Stimulated activated CD4-positive, alpha-beta T cell treated with anti-CD3 and anti-CD28 coated beads, Interleukin-15, amount 100 ng/mL, for 48 hours (primary cell): ENCODE data around the gene BNC2.
"Not testable (repeated sequence)": the region's sequence is repeated elsewhere in the genome, so short reads cannot be mapped to it uniquely, and the experiment has no call there.

Source experiments
- DNase-seq, 2 donors: peaks; one replicate each; pipeline ENCODE4 v3.0.0-alpha.2; 2020; ENCODE audit warnings: low read depth in 2 of 2

Gene BNC2, protein sequence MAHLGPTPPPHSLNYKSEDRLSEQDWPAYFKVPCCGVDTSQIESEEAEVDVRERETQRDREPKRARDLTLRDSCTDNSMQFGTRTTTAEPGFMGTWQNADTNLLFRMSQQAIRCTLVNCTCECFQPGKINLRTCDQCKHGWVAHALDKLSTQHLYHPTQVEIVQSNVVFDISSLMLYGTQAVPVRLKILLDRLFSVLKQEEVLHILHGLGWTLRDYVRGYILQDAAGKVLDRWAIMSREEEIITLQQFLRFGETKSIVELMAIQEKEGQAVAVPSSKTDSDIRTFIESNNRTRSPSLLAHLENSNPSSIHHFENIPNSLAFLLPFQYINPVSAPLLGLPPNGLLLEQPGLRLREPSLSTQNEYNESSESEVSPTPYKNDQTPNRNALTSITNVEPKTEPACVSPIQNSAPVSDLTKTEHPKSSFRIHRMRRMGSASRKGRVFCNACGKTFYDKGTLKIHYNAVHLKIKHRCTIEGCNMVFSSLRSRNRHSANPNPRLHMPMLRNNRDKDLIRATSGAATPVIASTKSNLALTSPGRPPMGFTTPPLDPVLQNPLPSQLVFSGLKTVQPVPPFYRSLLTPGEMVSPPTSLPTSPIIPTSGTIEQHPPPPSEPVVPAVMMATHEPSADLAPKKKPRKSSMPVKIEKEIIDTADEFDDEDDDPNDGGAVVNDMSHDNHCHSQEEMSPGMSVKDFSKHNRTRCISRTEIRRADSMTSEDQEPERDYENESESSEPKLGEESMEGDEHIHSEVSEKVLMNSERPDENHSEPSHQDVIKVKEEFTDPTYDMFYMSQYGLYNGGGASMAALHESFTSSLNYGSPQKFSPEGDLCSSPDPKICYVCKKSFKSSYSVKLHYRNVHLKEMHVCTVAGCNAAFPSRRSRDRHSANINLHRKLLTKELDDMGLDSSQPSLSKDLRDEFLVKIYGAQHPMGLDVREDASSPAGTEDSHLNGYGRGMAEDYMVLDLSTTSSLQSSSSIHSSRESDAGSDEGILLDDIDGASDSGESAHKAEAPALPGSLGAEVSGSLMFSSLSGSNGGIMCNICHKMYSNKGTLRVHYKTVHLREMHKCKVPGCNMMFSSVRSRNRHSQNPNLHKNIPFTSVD

DNA sequence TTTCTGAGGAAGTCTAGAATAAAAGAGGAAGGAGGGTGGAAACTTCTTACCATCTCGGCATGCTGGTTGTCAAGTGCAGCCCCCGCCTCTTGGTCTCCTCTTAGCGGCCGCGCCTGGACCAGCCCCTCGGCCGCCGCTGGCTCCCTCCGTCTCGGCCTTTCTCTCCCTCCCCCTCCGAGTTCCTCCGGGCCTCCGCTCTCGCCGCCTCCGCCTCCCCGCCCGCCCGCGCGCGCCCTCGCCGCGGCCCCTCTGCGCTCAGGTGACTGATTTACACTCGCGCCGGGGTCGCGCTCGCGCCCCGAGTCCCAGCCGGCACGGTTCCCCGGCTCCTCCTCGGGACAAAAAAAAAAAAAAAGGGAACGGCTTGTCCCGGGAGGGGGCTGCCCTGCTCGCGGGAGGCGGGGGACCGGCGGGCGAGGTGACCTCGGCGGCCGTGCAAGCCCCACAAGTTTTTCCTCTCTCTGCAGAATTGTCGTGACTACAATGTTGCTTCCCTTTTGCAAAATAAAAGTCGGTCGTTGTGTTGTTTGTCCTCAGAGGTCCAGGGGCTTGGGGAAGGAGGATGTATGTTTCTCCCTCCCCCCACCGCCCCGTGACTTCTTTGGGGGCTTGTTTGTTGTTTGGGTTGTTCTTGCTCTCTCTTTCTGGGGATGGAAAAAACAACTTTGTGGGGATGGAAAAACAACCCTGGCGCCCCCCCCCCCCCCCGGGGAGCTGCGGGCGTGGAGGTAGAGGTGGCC lies at the start of gene BNC2:
BNC2 (minus strand) TSS at position 75 of the 740 bp plus-strand sequence; CDS start at position 53, 22 bp downstream.
- DNase-seq: no peak

DNA sequence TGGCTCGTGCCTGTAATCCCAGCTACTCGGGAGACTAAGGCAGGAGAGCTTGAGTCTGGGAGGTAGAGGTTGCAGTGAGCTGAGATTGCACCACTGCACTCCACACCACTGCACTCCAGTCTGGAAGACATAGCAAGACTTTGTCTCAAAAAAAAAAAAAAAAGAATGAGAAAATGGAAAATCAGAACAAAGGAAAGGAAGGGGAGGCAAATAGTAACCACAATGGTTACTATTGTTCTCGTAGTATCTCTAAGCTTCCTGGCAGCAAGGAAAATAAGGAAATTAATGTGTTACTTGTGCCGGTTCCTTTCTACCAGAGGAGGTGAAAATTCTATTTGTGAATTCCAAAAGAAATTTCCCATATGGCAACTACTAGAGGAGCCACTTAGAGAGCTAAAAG lies 48.5 kb upstream of the BNC2 start:
- DNase-seq: no peak

DNA sequence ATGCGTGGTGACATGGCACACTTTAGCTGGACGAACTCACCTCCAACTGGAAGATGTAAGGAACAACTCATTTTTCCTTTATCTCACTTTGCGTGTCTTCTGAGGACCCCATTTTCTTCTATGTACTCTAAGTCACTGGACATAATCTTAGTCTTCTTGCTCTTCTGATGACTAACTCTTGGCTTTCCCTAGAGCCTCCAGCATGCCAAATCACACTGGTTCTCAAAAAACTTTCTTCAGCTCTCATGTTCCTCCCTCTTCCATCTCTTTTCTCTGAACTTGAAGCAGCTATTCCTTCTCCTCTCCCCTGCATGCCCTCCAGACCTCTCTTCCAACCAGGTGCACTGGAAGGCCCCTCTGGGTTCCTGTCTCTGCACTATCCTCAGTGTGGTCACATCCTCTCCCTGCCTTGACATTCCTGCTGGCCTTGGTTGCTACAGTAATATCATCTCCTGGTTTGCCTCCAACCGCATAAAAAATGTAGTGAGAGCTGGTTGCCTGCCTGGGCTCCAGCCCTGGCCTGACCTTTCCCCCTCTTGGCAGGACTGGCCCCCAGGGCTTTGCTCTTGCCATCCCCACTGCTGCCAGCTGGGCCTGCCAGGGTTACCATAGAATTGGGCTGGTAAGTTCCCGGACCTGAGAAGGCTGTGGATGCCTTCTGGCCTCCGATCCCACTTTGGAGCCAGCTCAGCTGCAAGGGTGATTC lies 44.8 kb upstream of the BNC2 start:
- no peak for DNase-seq

DNA sequence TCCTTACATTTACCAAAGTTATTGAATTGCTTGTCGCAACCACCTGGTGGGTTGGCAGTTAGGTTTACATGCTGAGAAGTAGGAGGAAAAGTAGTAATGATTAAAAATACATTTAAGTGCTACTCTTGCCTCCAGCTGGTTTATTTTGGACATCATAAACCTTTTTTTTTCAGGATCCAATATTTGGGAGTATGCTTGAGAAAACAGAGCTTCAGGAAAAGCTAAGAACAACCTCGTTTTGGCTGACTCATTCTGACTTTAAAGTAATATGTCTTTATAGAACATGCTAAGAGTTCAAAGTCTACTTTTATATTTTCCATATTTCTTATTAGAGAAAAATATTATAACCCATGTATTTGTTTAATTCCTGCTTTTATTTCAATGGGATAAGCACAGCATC lies 41.7 kb upstream of the BNC2 start:
- no peak for DNase-seq

DNA sequence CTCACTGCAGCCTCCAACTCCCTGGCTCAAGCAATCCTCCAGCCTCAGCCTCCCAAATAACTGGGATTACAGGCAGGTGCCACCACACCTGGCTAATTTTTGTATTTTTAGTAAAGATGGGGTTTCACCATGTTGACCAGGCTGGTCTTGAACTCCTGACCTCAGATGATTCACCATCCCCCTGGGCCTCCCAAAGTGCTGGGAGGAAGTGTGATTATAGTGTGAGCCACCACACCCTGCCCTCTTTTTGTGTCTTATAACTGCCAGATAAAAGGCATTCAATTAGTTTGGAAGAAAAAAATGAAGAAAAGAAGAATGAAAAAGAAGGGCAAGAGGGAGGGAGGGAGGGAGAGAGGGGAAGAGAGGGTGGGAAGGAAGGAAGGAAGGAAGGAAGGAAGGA lies 37.7 kb upstream of the BNC2 start:
- DNase-seq: not testable (repeated sequence)

DNA sequence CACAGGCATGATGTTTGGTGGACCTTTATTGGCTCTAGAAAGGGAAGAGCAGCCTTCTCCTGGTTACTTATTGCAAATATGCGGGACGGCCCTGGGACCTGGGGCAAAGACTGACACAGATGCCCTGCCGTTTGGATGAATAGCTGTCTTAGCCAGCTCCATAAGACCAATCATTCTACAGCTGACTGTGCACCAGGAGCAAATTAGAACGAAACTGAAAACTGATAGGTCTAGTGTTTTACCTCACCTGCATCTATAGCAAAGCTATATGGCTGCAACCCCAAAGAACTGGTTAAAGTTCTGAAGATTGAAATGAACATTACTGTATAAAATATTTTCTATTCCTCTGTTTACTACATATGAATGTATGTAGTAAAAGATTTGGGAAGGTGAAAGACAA lies 34.2 kb upstream of the BNC2 start:
- DNase-seq: no peak

DNA sequence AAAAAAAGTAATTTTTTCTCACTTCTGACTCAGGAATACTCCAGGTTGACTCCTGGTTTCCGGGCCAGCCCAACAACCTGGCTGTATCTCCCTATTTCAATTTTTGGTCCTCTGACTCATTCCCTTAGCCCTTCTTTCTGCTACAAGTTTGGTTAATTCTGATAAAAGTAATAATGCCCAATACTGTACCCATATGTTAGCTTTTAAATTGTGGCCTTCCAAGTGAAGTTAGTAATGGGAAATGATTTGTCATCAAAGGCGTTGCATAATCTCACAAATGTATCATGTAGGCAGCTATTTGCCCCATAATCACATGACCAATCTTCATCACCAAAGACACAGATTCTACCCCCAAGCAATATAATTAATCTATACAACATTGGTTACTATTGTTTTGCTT lies 31.1 kb upstream of the BNC2 start:
- no peak for DNase-seq

DNA sequence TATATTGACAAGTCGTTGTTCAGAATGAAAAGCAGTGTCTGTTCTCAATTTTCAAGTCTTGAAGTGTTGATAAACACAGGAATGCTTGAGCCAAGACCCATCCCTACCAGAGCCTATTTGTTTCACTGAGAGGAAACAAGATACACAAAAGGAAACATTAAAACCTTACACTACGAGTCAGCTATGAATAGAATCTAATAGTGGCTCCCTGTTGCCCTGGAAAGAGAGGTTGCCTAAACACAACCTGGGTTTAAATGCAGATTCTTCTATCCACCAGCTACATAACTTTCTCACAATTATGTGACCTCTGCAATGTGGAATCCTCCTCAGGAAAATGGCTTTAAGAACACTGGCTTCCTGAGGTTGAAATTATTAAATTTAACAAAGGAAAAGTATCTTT lies 29.1 kb upstream of the BNC2 start:
- no peak for DNase-seq

DNA sequence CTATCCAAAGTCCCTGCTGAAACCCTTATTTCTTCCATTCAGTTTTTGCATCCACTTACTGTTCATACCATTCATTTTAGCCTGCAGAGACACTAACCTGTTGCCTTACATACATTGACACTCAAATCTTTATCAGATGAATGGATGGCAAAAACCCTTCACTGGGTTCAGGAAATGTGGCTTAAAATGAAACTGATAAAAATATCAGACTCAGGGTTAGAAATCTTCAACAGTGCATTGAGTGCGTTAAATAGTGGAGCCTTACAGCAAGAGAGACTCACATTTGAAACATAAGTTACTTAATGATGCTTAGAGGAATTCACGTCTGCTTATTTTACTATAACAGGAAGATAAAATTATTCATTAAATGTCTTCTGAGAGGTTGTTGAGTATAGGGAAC lies 28.0 kb upstream of the BNC2 start:
- DNase-seq: no peak

DNA sequence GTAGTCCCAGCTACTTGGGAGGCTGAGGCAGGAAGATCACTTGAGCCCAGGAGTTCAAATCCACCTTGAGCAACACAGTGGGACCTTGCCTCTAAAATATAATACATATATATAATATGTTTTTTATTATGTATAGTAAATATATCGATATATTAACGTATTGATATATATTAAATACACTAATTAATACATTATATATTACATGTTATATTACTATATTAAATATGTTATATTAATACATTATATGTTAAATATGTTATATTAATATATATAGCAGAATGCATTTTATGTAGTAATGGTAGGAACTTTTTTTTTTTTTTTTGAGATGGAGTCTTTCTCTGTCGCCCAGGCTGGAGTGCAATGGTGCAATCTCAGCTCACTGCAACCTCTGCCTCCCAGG lies 18.1 kb upstream of the BNC2 start:
- no peak for DNase-seq

DNA sequence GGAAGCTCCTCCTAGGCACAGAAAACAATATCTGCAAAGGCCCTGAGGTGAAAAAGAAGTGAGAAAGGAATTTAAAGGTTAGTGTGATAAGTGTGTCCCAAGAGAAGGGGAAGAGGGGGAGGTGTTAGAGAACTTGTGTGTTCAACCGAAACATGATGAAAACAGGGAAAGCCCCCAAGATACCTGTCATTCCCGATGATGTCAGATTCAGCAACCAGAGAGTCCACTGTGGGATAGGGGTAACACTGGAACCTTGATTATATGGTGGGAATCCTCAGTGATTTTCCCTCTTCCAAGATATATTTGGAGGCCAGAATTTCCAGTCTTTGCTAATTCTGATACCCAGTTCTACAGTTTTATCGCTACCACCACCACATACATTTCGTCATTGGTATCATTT lies 15.5 kb upstream of the BNC2 start:
- DNase-seq: no peak

DNA sequence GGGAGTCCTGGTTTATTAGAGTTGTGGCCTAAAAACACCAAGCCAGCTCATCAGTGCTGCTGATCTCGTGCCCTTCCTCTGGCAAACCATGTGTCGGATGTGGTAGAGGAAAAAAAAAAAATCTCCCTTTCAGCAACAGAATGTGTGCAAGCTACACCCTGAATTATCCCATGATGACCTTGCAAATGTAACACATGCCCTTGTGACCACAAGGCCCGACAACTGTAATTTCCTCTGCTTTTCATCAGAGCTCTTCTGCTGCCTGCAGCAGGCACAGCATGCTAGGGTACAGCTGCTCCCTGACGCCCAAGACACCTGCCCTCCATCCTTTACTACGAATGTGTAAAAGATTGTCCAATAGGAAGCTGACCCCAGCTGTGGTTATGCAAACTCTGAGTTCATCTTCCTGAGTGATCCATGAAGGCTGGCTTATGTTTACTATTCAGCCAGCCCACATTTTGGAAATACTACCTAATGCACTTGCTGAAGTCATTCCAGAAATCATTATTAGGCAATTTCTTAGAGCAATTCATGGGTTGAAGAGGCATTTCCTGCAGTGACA lies 14.6 kb upstream of the BNC2 start:
- no peak for DNase-seq

DNA sequence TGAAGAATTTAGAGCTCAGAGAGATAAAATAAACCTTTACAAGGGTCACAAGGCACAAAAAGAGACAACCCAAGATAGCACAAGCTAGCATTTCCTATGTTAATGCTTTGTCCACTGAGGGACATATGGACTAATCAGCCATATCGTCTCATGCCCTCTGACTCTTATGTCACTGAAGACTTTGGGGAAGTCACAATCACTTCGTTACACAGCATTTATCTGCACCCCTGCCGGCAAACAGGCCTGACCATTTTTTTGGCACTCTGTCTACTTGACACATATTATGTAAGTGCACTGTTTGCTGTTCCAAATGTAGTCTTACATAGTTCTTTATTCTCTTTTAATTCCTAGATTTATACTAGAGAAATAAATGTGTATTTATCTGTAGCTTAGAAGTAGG lies 13.9 kb upstream of the BNC2 start:
- no peak for DNase-seq

DNA sequence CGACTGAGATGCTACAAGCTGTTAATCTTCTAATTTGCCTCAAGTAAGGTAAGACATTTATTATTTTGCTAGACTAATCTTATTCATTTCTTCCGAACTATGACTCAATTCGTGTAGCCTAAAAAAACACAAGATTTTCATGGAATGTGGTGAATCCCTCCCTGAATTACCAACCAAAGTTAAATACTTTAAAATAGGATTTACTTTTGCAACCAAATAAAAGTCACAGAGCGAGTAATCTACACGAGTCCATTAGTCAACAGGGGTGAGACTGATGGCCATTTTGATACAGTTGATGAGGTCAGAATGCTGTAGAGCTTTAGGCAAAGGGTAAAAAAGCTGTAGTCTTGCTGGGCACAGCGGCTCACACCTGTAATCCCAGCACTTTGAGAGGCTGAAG lies 13.1 kb upstream of the BNC2 start:
- no peak for DNase-seq

DNA sequence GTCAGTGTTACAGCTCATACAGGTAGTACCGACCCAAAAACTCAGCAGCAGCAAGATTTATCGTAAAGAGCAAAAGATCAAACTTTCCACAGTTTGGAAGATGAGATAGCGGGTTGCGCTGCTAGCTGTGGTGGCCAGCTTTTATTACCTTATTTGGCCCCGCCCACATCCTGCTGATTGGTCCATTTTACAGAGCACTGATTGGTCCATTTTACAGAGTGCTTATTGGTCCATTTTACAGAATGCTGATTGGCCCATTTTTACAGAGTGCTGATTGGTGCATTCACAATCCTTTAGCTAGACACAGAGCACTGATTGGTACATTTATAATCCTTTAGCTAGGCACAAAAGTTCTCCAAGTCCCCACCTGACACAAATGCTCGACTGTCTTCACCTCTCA lies 12.0 kb upstream of the BNC2 start:
- not testable (repeated sequence) for DNase-seq

DNA sequence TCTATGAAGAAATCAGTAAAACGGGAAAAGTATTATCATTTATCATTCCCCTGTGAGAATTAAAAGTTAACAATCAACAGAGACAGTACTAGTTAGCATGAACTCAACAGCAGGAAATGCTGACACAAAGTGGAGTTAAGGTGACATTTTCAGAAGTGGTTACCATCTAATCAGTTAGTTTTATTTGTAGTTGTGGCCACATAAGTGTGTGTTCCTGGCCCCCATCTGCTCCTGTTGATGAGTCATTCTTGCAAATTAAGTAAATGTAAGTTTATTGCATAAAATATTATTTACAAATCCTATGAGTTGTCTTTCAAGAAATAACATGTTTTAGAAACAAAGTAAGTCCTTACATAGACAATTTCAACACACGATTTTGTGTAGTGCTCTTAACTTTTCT lies 8.9 kb upstream of the BNC2 start:
- no peak for DNase-seq

DNA sequence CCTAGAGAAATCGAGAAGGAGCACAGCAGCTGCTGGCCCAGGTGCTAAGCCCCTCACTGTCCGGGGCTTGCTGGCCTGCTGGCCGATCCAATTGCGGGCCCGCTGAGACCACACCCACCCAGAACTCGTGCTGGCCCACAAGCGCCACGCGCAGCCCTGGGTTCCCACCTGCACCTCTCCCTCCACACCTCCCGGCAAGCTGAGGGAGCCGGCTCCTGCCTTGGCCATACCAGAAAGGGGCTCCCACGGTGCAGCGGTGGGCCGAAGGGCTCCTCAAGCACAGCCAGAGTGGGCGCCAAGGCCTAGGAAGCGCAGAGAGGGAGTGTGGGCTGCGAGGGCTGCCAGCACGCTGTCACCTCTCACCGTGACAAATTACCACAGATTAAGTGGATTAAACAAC lies 6.8 kb upstream of the BNC2 start:
- no peak for DNase-seq

DNA sequence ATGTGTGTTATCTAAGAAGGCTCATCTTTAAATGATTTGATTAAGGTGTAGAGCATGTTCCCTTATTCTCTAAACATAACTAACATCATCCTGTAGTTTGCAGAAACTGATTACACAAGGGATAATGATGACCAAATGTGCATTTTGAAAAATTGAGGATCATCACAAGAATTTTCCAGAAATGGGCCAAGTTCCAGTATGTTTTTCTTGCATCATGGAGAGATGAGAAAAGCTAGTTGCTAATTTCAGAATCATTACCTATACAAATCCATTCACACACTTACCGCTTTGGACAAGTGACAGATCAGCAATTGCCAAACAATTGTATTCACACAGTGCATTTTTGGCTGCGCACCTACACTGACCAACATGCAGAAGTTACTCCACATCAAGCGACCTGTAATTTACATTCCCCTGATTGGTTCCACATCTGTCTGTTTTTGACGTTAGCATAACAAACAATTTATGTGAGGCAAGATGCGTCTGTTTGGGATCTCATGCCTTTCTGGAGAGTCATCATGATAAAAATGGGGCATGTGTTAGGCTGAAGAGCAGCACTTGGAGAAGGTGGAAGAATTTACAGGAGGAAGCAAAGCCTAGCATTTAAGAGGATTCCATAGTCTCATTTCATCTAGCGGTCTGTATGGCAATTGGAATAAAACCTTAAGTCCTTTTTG lies 2.8 kb upstream of the BNC2 start:
- no peak for DNase-seq

DNA sequence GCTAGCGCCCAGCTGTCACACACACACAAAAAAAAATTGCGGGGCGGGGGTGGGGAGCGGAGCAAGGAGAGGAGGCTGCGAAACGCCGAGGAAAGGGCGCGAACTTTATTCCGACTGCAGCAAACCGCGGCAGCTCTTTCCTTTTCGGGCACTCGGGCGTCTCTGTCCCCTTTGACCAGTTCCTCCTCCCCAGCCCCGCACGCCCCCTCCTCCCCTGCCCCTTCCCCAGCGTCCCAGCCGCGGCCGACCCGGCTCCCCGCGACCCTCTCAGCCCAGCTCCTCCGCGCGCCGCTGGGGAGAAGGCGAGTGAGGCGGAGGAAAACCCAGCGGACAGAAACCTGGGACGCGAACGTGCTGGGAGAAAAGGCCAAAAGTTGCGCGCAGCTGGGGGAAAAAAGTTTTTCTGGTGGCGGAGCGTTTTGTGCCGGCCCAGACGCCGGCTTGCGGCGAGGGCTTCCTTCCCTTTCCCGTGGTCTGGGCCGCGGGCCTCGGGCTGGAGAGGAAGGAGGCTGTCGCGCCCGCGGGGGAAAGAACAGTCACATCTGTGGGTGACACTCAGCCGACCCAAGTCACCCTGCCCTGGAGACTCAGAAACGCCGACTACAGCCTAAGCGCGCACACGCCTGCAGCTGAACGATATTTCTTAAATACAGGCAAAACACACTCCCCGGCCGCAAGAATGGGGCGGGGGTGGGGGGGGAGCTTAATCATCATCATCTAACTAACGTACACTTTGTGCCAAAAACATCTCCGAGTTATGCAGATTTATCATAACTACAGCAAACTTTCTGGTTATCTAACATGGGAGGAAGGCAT lies 1.1 kb upstream of the BNC2 start:
- DNase-seq: no peak
